H9 (cell line): Measurements from ENCODE around the gene DCLK2. TPM values are rescaled to one million over a fixed set of nuclear protein-coding genes. Genes with fewer than 3 reads are reported as not detected.

Experiments used
- DNase-seq: peaks from one replicate; pipeline ENCODE4 v3.0.0-alpha.2; 2017
- H2AFZ ChIP-seq: one replicate; pipeline ENCODE4 v1.6.1; 2013; ENCODE audit warnings: mild to moderate bottlenecking, low read length, control low read depth, moderate library complexity
- H2AK5ac ChIP-seq: 2 replicates; pipeline ENCODE4 v1.6.1; 2013; ENCODE audit warnings: low read length, control low read depth, mixed read lengths; ENCODE audit not compliant: insufficient read length
- H2BK120ac ChIP-seq: one replicate; pipeline ENCODE4 v1.6.1; 2013; ENCODE audit warnings: low read depth, mild to moderate bottlenecking, low read length, control low read depth, inconsistent platforms; ENCODE audit not compliant: poor library complexity, severe bottlenecking
- H2BK12ac ChIP-seq: 2 replicates; pipeline ENCODE4 v1.6.1; 2013; ENCODE audit warnings: low read length, control low read depth, mixed read lengths, low read depth; ENCODE audit not compliant: insufficient read length
- H2BK15ac ChIP-seq: 2 replicates; pipeline ENCODE4 v1.6.1; 2013; ENCODE audit warnings: low read depth, low read length, control low read depth
- H2BK20ac ChIP-seq: one replicate; pipeline ENCODE4 v1.6.1; 2013; ENCODE audit warnings: low read depth, mild to moderate bottlenecking, low read length, control low read depth, inconsistent platforms; ENCODE audit not compliant: poor library complexity, severe bottlenecking
- H2BK5ac ChIP-seq: 2 replicates; pipeline ENCODE4 v1.6.1; 2013; ENCODE audit warnings: low read length, control low read depth, mixed read lengths; ENCODE audit not compliant: insufficient read length
- H3K14ac ChIP-seq: 2 replicates; pipeline ENCODE4 v1.6.1; 2013; ENCODE audit warnings: low read length, control low read depth; ENCODE audit not compliant: insufficient read depth
- H3K18ac ChIP-seq: 2 replicates; pipeline ENCODE4 v1.6.1; 2013; ENCODE audit warnings: low read depth, mild to moderate bottlenecking, mixed read lengths, low read length, control low read depth; ENCODE audit not compliant: insufficient read length
- H3K23ac ChIP-seq: 2 replicates; pipeline ENCODE4 v1.6.1; 2013; ENCODE audit warnings: low read length, control low read depth, mixed read lengths, low read depth; ENCODE audit not compliant: insufficient read length
- H3K23me2 ChIP-seq: 2 replicates; pipeline ENCODE4 v1.6.1; 2013; ENCODE audit warnings: low read depth, mild to moderate bottlenecking, mixed read lengths, low read length, control low read depth; ENCODE audit not compliant: insufficient read length, poor library complexity, severe bottlenecking
- H3K27ac ChIP-seq: 2 replicates; pipeline ENCODE4 v1.5.1; 2013; ENCODE audit warnings: low read length, control low read depth, mixed read lengths, low read depth; ENCODE audit not compliant: insufficient read length
- H3K27me3 ChIP-seq: 2 replicates; pipeline ENCODE4 v1.6.1; 2013; ENCODE audit warnings: low read length, control low read depth, inconsistent platforms; ENCODE audit not compliant: insufficient read depth
- H3K4ac ChIP-seq: 2 replicates; pipeline ENCODE4 v1.6.1; 2013; ENCODE audit warnings: low read depth, mild to moderate bottlenecking, control low read depth, inconsistent platforms, low read length, moderate library complexity
- H3K4me1 ChIP-seq: 2 replicates; pipeline ENCODE4 v1.6.1; 2013; ENCODE audit warnings: low read length, control low read depth, inconsistent platforms; ENCODE audit not compliant: insufficient read depth
- H3K4me2 ChIP-seq: 2 replicates; pipeline ENCODE4 v1.6.1; 2013; ENCODE audit warnings: low read length, control low read depth, mixed read lengths; ENCODE audit not compliant: insufficient read length, insufficient read depth
- H3K56ac ChIP-seq: 2 replicates; pipeline ENCODE4 v1.6.1; 2013; ENCODE audit warnings: low read depth, mild to moderate bottlenecking, mixed read lengths, low read length, control low read depth; ENCODE audit not compliant: insufficient read length
- H3K79me1 ChIP-seq: 2 replicates; pipeline ENCODE4 v1.6.1; 2013; ENCODE audit warnings: low read depth, mild to moderate bottlenecking, moderate library complexity, low read length, control low read depth, inconsistent platforms; ENCODE audit not compliant: insufficient read depth, poor library complexity, severe bottlenecking
- H3K79me2 ChIP-seq: 2 replicates; pipeline ENCODE4 v1.6.1; 2013; ENCODE audit warnings: low read length, control low read depth, inconsistent platforms; ENCODE audit not compliant: insufficient read depth
- H3K9ac ChIP-seq: 2 replicates; pipeline ENCODE4 v1.6.1; 2013; ENCODE audit warnings: low read length, control low read depth, mixed read lengths; ENCODE audit not compliant: insufficient read length; ENCODE audit errors: extremely low read depth
- H3K9me3 ChIP-seq: one replicate; pipeline ENCODE4 v1.6.1; 2013; ENCODE audit warnings: low read depth, low read length, inconsistent platforms; ENCODE audit not compliant: control insufficient read depth
- H3T11ph ChIP-seq: one replicate; pipeline ENCODE4 v1.6.1; 2013; ENCODE audit warnings: mild to moderate bottlenecking, low read length, control low read depth, inconsistent platforms
- H4K20me1 ChIP-seq: one replicate; pipeline ENCODE4 v1.6.1; 2013; ENCODE audit not compliant: control insufficient read depth, insufficient read length, insufficient read depth
- H4K5ac ChIP-seq: 2 replicates; pipeline ENCODE4 v1.6.1; 2013; ENCODE audit warnings: low read depth, mild to moderate bottlenecking, mixed read lengths, low read length, control low read depth; ENCODE audit not compliant: insufficient read length
- H4K8ac ChIP-seq: replicated peaks from 2 replicates; pipeline ENCODE4 v1.6.1; 2013; ENCODE audit warnings: low read length, control low read depth, mixed read lengths, low read depth; ENCODE audit not compliant: insufficient read length
- H4K91ac ChIP-seq: 2 replicates; pipeline ENCODE4 v1.6.1; 2013; ENCODE audit warnings: low read depth, mild to moderate bottlenecking, moderate library complexity, mixed read lengths, low read length, control low read depth; ENCODE audit not compliant: insufficient read length
- H3K27ac Mint-ChIP-seq, 3 experiments: 2 replicates in 2 of 3; 3 replicates in 1 of 3; pipeline ENCODE4 v1.8.0; 2020 to 2021; ENCODE audit warnings: mixed read lengths in 3 of 3, mild to moderate bottlenecking in 1 of 3, moderate library complexity in 1 of 3
- H3K27me3 Mint-ChIP-seq: 2 replicates; pipeline ENCODE4 v1.8.0; 2021; ENCODE audit warnings: low read depth, mild to moderate bottlenecking, moderate library complexity, mixed read lengths
- H3K36me3 Mint-ChIP-seq, 3 experiments: 2 replicates in 2 of 3; 3 replicates in 1 of 3; pipeline ENCODE4 v1.8.0; 2020 to 2021; ENCODE audit warnings: low read depth in 3 of 3, mixed read lengths in 3 of 3; ENCODE audit not compliant: insufficient read depth in 1 of 3
- H3K4me1 Mint-ChIP-seq, 2 experiments: 2 replicates each; pipeline ENCODE4 v1.8.0; 2020; ENCODE audit warnings: mixed read lengths in 2 of 2
- H3K4me3 Mint-ChIP-seq, 2 experiments: 2 replicates in 1 of 2; 3 replicates in 1 of 2; pipeline ENCODE4 v1.8.0; 2020 to 2021; ENCODE audit warnings: mild to moderate bottlenecking in 2 of 2, mixed read lengths in 2 of 2, moderate library complexity in 1 of 2
- H3K9me3 Mint-ChIP-seq, 2 experiments: 2 replicates in 1 of 2; 3 replicates in 1 of 2; pipeline ENCODE4 v1.8.0; 2020; ENCODE audit warnings: mild to moderate bottlenecking in 2 of 2, mixed read lengths in 2 of 2, moderate library complexity in 1 of 2
- CTCF ChIP-seq: fragments of 200-600 bp; sonication (generic); conservative IDR thresholded peaks from 3 replicates; pipeline ENCODE4 v1.8.0; 2021; ENCODE audit warnings: antibody characterized with exemption, mild to moderate bottlenecking
- WGBS: extraction: QIAGEN DNeasy Blood & Tissue Kit; methylation state at CpG from one replicate; pipeline ENCODE4 v1.1.7; 2013; ENCODE audit warnings: missing lambda C conversion rate, low lambda C conversion rate, mixed read lengths; ENCODE audit not compliant: insufficient read length; ENCODE audit errors: extremely low coverage; 5-methylcytosine and 5-hydroxymethylcytosine counted together
- total RNA-seq: library from RNA; stranded (reverse); gene quantifications from 2 replicates; pipeline ENCODE4 v1.2.1, GENCODE V29; 2021

Gene DCLK2
- total RNA-seq, 1 experiment from 2014 or later = 0.33 TPM

GRCh38 chr4:150230561-150230960 lies 152.3 kb downstream of the DCLK2 start:
- Mint-ChIP-seq H3K4me1 (peaks cover 16% of the 10 kb centered on the region in 2 experiments), H3K4me3 (no peak overlapping the region)

More at GRCh38 chr4:150230561-150230960, 152.3 kb downstream of the DCLK2 start:
- H3K23me2 ChIP-seq = no peaks in the 10 kb centered on the region
- H4K20me1 ChIP-seq = no peaks in the 10 kb centered on the region
- no peak overlapping the region for H3K14ac ChIP-seq
- H3K36me3 Mint-ChIP-seq = no peaks in the 10 kb centered on the region
- no peak overlapping the region for H2BK120ac ChIP-seq
- no peak overlapping the region for H3K56ac ChIP-seq
- H2BK15ac ChIP-seq = no peak overlapping the region
- no peak overlapping the region for H4K5ac ChIP-seq
- no peak overlapping the region for H2BK12ac ChIP-seq
- H3K27me3 Mint-ChIP-seq = no peaks in the 10 kb centered on the region
- H3K79me1 ChIP-seq = no peaks in the 10 kb centered on the region
- H3K4me1 ChIP-seq = no peaks in the 10 kb centered on the region; the same call in 1 of the 2 replicates
- H2BK5ac ChIP-seq = no peak overlapping the region
- no peak overlapping the region for H2BK20ac ChIP-seq
- no peaks in the 10 kb centered on the region for H3K79me2 ChIP-seq
- no peak overlapping the region for H2AK5ac ChIP-seq
- no peak overlapping the region for H2AFZ ChIP-seq
- no peak overlapping the region for H3T11ph ChIP-seq
- no peak overlapping the region for H3K27ac ChIP-seq
- H3K18ac ChIP-seq = no peak overlapping the region
- H3K27ac Mint-ChIP-seq = no peak overlapping the region
- DNase-seq = no peak
- H3K9me3 Mint-ChIP-seq = no peaks in the 10 kb centered on the region
- no peak overlapping the region for H4K8ac ChIP-seq
- H3K23ac ChIP-seq = no peak overlapping the region
- no peak overlapping the region for H4K91ac ChIP-seq
- H3K27me3 ChIP-seq = no peaks in the 10 kb centered on the region
- no peak overlapping the region for H3K9ac ChIP-seq
- no peak overlapping the region for H3K4ac ChIP-seq
- no peaks in the 10 kb centered on the region for H3K9me3 ChIP-seq
- TF ChIP-seq CTCF = no peak
- H3K4me2 ChIP-seq = no peak overlapping the region
- WGBS = no CpG with 5 or more reads among the region's 2 CpGs
